K562 (cell line): ENCODE results near the gene CDC5L. TPM values are rescaled to one million over a fixed set of nuclear protein-coding genes. Genes with fewer than 3 reads are reported as not detected.

Experiments used
- AFF1 ChIP-seq, 2 experiments: fragments of 450-650 bp; IDR thresholded peaks; 2 replicates each; pipeline ENCODE4 v1.6.1; 2018; ENCODE audit warnings: mild to moderate bottlenecking in 2 of 2, low read depth in 1 of 2; ENCODE audit not compliant: partially characterized antibody in 2 of 2
- ARNT ChIP-seq, 2 experiments: fragments of 450-650 bp; IDR thresholded peaks; 2 replicates each; pipeline ENCODE4 v1.6.1; 2016; ENCODE audit warnings: mild to moderate bottlenecking in 1 of 2
- BRF2 ChIP-seq: IDR thresholded peaks from 3 replicates; pipeline ENCODE4 v1.6.1; 2011; ENCODE audit warnings: borderline replicate concordance, mild to moderate bottlenecking; ENCODE audit not compliant: insufficient read length, insufficient read depth
- CGGBP1 ChIP-seq: fragments of 250-450 bp; sonication (Bioruptor Pico); IDR thresholded peaks from 2 replicates; pipeline ENCODE4 v1.9.0; 2021; ENCODE audit warnings: mild to moderate bottlenecking
- E2F6 ChIP-seq, 2 experiments: IDR thresholded peaks; 2 replicates each; pipeline ENCODE4 v1.6.1; 2011; ENCODE audit warnings: borderline replicate concordance in 1 of 2, control low read depth in 1 of 2, low read depth in 1 of 2, low read length in 1 of 2, mild to moderate bottlenecking in 1 of 2, mixed read lengths in 1 of 2, moderate library complexity in 1 of 2; ENCODE audit not compliant: insufficient read depth in 1 of 2, insufficient read length in 1 of 2, poor library complexity in 1 of 2, severe bottlenecking in 1 of 2; ENCODE audit errors: extremely low read depth in 1 of 2
- NEUROD1 ChIP-seq: fragments of 150-350 bp; IDR thresholded peaks from 2 replicates; pipeline ENCODE4 v1.6.1; 2014; ENCODE audit warnings: borderline replicate concordance, low read length, low read depth; ENCODE audit not compliant: partially characterized antibody
- NONO ChIP-seq, 2 experiments: fragments of 200-400 bp in 1 of 2; fragments of 450-650 bp in 1 of 2; formaldehyde crosslinking in 1 of 2; IDR thresholded peaks; 2 replicates each; pipeline ENCODE4 v1.6.1; 2017; ENCODE audit warnings: low read depth in 2 of 2, mild to moderate bottlenecking in 2 of 2, moderate library complexity in 2 of 2, low read length in 1 of 2
- NR2C1 ChIP-seq, 2 experiments: fragments of 450-650 bp; IDR thresholded peaks; 2 replicates each; pipeline ENCODE4 v1.6.1; 2017; ENCODE audit warnings: mild to moderate bottlenecking in 2 of 2, antibody characterized with exemption in 1 of 2, inconsistent platforms in 1 of 2, missing compliant biosample characterization in 1 of 2, missing genetic modification characterization in 1 of 2
- PTTG1 ChIP-seq: fragments of 450-650 bp; IDR thresholded peaks from 2 replicates; pipeline ENCODE4 v1.6.1; 2016; ENCODE audit warnings: low read depth, mild to moderate bottlenecking, missing genetic modification characterization, missing compliant biosample characterization
- TEAD1 ChIP-seq, 2 experiments: fragments of 450-650 bp in 1 of 2; sonication (generic) in 1 of 2; formaldehyde crosslinking; IDR thresholded peaks; 2 replicates each; pipeline versions ENCODE4 v1.4.0 to v1.8.0; 2020 to 2022; ENCODE audit warnings: mild to moderate bottlenecking in 2 of 2, missing genetic modification reagents in 1 of 2
- TEAD4 ChIP-seq, 2 experiments: sonication (generic) in 1 of 2; formaldehyde crosslinking in 1 of 2; IDR thresholded peaks; 2 replicates each; pipeline versions ENCODE4 v1.6.1 to v1.8.0; 2012 to 2022; ENCODE audit warnings: borderline replicate concordance in 1 of 2, inconsistent platforms in 1 of 2, low read length in 1 of 2, mild to moderate bottlenecking in 1 of 2, missing genetic modification reagents in 1 of 2
- ZNF609 ChIP-seq: sonication (generic); formaldehyde crosslinking; IDR thresholded peaks from 2 replicates; pipeline ENCODE4 v1.8.1; 2023; ENCODE audit warnings: missing genetic modification reagents, mild to moderate bottlenecking, borderline replicate concordance
- ZSCAN29 ChIP-seq: fragments of 450-650 bp; IDR thresholded peaks from 2 replicates; pipeline ENCODE4 v1.6.1; 2017
- polyA plus RNA-seq, 8 experiments: library from polyadenylated mRNA; depleted of rRNA in 4 of 8; stranded (reverse) in 5 of 8; unstranded in 3 of 8; fragments of >200 nt; fragmentation: Nextera tagmentation in 2 of 8; fragmentation: Illumina TruSeq in 1 of 8; extraction: Ambion mirVana in 2 of 8; extraction: Trizol in 1 of 8; gene quantifications; 2 replicates each; pipeline versions ENCODE4 v1.2.1 to v1.2.3, GENCODE V29; 2011 to 2014; ENCODE audit warnings: inconsistent platforms in 1 of 8, missing spikeins in 1 of 8
- total RNA-seq, 7 experiments: library from RNA; depleted of rRNA in 6 of 7; stranded (reverse); fragments of >200 nt in 6 of 7; fragmentation: Illumina TruSeq in 2 of 7; extraction: Trizol in 2 of 7; gene quantifications; 2 replicates each; pipeline versions ENCODE4 v1.2.1 to v1.2.3, GENCODE V29; 2011 to 2021; ENCODE audit warnings: low replicate concordance in 1 of 7

Gene CDC5L
- total and polyA plus RNA-seq, 9 of the 15 experiments (the other 6 are each of a cell fraction or from before 2014, with no cell fraction given): 22.3 to 44.2 (median 30.8) TPM

- TF ChIP-seq ZNF609 (CRISPR knock-in tag): no peak
- no peak for TF ChIP-seq TEAD4 (IDR thresholded peaks at IDR 0.05; ENCODE audit: low read length)
- TF ChIP-seq TEAD4 (CRISPR knock-in tag; IDR thresholded peaks at IDR 0.05; ENCODE audit: borderline replicate concordance): no peak
- TF ChIP-seq AFF1 (IDR thresholded peaks at IDR 0.05; ENCODE audit: low read depth in 1 of 2, partially characterized antibody in 2 of 2): no peak
- no peak for TF ChIP-seq E2F6 (IDR thresholded peaks at IDR 0.05; ENCODE audit: borderline replicate concordance in 1 of 2, extremely low read depth in 1 of 2, insufficient read depth in 1 of 2, insufficient read length in 1 of 2, low read depth in 1 of 2, low read length in 1 of 2, poor library complexity in 1 of 2, severe bottlenecking in 1 of 2)
- TF ChIP-seq PTTG1 (tag): no peak
- TF ChIP-seq NR2C1 (IDR thresholded peaks at IDR 0.05): no peak
- TF ChIP-seq NR2C1 (tag; IDR thresholded peaks at IDR 0.05): no peak
- no peak for TF ChIP-seq ARNT (IDR thresholded peaks at IDR 0.05)
- no peak for TF ChIP-seq CGGBP1 (CRISPR knock-in tag)
- no peak for TF ChIP-seq TEAD1 (CRISPR knock-in tag; IDR thresholded peaks at IDR 0.05)
- no peak for TF ChIP-seq NONO (IDR thresholded peaks at IDR 0.05; ENCODE audit: low read depth in 2 of 2, low read length in 1 of 2)
- TF ChIP-seq BRF2: no peak
- no peak for TF ChIP-seq NEUROD1
- no peak for TF ChIP-seq ZSCAN29
Observed at GRCh38 chr6:44390158-44390683, 2.7 kb downstream of the CDC5L start (continued).
